Activated CD8-positive, alpha-beta memory T cell treated with anti-CD3 and anti-CD28 coated beads, Interleukin-2, amount 50 U/mL, for 1 hour (primary cell): ENCODE data around the gene TNS3.

ENCODE experiments used
- DNase-seq: peaks from one replicate; pipeline ENCODE4 v3.0.0-alpha.2; 2020; ENCODE audit errors: extremely low read depth

TNS3 gene

GRCh38 chr7:47260270-47260669 is 321.6 kb downstream of the TNS3 start:
- DNase-seq = no peak

GRCh38 chr7:47259682-47260081 is 322.2 kb downstream of the TNS3 start:
- DNase-seq = no peak

- no peak for DNase-seq
Measured at GRCh38 chr7:47258798-47259197, 323.1 kb downstream of the TNS3 start.

GRCh38 chr7:47256016-47256415 is 325.9 kb downstream of the TNS3 start:
- DNase-seq = no peak

GRCh38 chr7:47255441-47255840 is 326.5 kb downstream of the TNS3 start:
- DNase-seq = no peak

- no peak for DNase-seq
Measured at GRCh38 chr7:47255007-47255406, 326.9 kb downstream of the TNS3 start.

- no peak for DNase-seq
Measured at GRCh38 chr7:47254081-47254977, 327.6 kb downstream of the TNS3 start.

- no peak for DNase-seq
Measured at GRCh38 chr7:47253650-47254080, 328.2 kb downstream of the TNS3 start.

- no peak for DNase-seq
Measured at GRCh38 chr7:47252675-47253074, 329.2 kb downstream of the TNS3 start.

GRCh38 chr7:47249361-47249760 is 332.6 kb downstream of the TNS3 start:
- DNase-seq = no peak

GRCh38 chr7:47248797-47249196 is 333.1 kb downstream of the TNS3 start:
- DNase-seq = no peak

GRCh38 chr7:47247132-47247531 is 334.8 kb downstream of the TNS3 start:
- no peak for DNase-seq

GRCh38 chr7:47244692-47245091 is 337.2 kb downstream of the TNS3 start:
- no peak for DNase-seq

GRCh38 chr7:47241112-47242065 is 340.5 kb downstream of the TNS3 start:
- DNase-seq = no peak

- no peak for DNase-seq
Measured at GRCh38 chr7:47239931-47240421, 341.9 kb downstream of the TNS3 start.

- DNase-seq = no peak
Measured at GRCh38 chr7:47239034-47239433, 342.9 kb downstream of the TNS3 start.

GRCh38 chr7:47236480-47237129 is 345.3 kb downstream of the TNS3 start:
- DNase-seq = no peak

- DNase-seq = no peak
Measured at GRCh38 chr7:47233996-47234395, 347.9 kb downstream of the TNS3 start.

- DNase-seq = no peak
Measured at GRCh38 chr7:47232751-47233412, 349.0 kb downstream of the TNS3 start.

- DNase-seq = no peak
Measured at GRCh38 chr7:47231627-47232026, 350.3 kb downstream of the TNS3 start.

- DNase-seq = no peak
Measured at GRCh38 chr7:47231032-47231431, 350.9 kb downstream of the TNS3 start.
